Right lobe of liver (tissue), 6 donors: Measurements from ENCODE around the gene DNASE1L3. TPM values are rescaled to one million over a fixed set of nuclear protein-coding genes. Genes with fewer than 3 reads are reported as not detected.

Experiments used
- ATAC-seq, 4 donors: fragments of 200-7000 bp; cut with Tn5 transposase; one replicate each; pipeline ENCODE4 v1.9.1; 2020; ENCODE audit warnings: mild to moderate bottlenecking in 4 of 4, moderate library complexity in 4 of 4
- DNase-seq, 3 donors: peaks; one replicate each; pipeline ENCODE4 v3.0.0-alpha.2; 2020
- H3K27ac ChIP-seq, 3 donors: fragments of 200-600 bp; one replicate each; pipeline ENCODE4 v1.8.0; 2022
- H3K27me3 ChIP-seq, 2 donors: fragments of 200-600 bp; one replicate each; pipeline ENCODE4 v1.8.0; 2022
- H3K36me3 ChIP-seq, 4 donors: fragments of 200-600 bp; sonication (generic) in 1 of 4; one replicate each; pipeline versions ENCODE4 v1.5.1 to v1.8.0; 2017 to 2022; ENCODE audit warnings: control low read depth in 1 of 4
- H3K4me1 ChIP-seq, 4 donors: fragments of 200-600 bp; sonication (generic) in 1 of 4; one replicate each; pipeline versions ENCODE4 v1.5.1 to v1.8.0; 2017 to 2022; ENCODE audit warnings: control low read depth in 1 of 4
- H3K4me3 ChIP-seq, 3 donors: fragments of 200-600 bp; one replicate each; pipeline ENCODE4 v1.8.0; 2022
- H3K9me3 ChIP-seq, 4 donors: fragments of 200-600 bp; sonication (generic) in 1 of 4; one replicate each; pipeline versions ENCODE4 v1.5.1 to v1.8.0; 2017 to 2022; ENCODE audit warnings: control low read depth in 1 of 4
- CTCF ChIP-seq, 4 donors: fragments of 200-600 bp in 3 of 4; fragments of 450-650 bp in 1 of 4; IDR thresholded peaks; one replicate each; pipeline versions ENCODE4 v1.5.1 to v1.8.0; 2016 to 2022; ENCODE audit warnings: antibody characterized with exemption in 4 of 4, mild to moderate bottlenecking in 2 of 4
- POLR2A ChIP-seq: fragments of 450-650 bp; IDR thresholded peaks from one replicate; pipeline ENCODE4 v1.6.1; 2017; ENCODE audit warnings: antibody characterized with exemption, mild to moderate bottlenecking
- WGBS: methylation state at CpG from one replicate; pipeline ENCODE4 v1.1.6; 2018; ENCODE audit warnings: low coverage, low lambda C conversion rate; ENCODE audit not compliant: insufficient coverage; ENCODE audit errors: missing lambda C conversion rate; 5-methylcytosine and 5-hydroxymethylcytosine counted together
- intact Hi-C, 2 donors: fragments of 100-400 bp; cut with DNase I; formaldehyde crosslinking; loops; one replicate each; pipeline versions ENCODE4 v1.11.2 to v1.14.1; 2022
- total RNA-seq, 6 experiments: library from RNA; depleted of rRNA in 2 of 6; stranded (reverse); fragments of >200 nt in 2 of 6; fragmentation: NEBNext Ultra II Directional in 3 of 6; extraction: Animal tissue kit (Norgen Biotek cat#: 25700) in 3 of 6; gene quantifications; one replicate each; pipeline versions ENCODE4 v1.1.0 to v1.2.4, GENCODE V29; 2016 to 2023
- donor health status: DM: no; HTN: yes; CAD: no.
- donor health status: DM: no; HTN: no; CAD: no.
- donor health status: DM: no; HTN: no; CAD: no.
- donor health status: DM: no; HTN: yes; CAD: no.
- donor health status: DM: no; HTN: yes; CAD: no.

The DNASE1L3 gene
- total RNA-seq, 6 experiments from 2014 or later, result 32.9 to 134 (median 61.0) TPM

GRCh38 chr3:58170376-58170775 lies 40.4 kb downstream of the DNASE1L3 start:
- no peak overlapping the region for H3K4me3 ChIP-seq
- peak overlapping the region in 1 of 3 donors; percentile 98 for H3K27ac ChIP-seq
- TF ChIP-seq CTCF (IDR thresholded peaks at IDR 0.05) (no peak), POLR2A (no peak)
- no peaks in the 10 kb centered on the region for H3K9me3 ChIP-seq
- WGBS, result 69% methylated on average over 5 of the region's 11 CpGs
- ATAC-seq, result no peak
- DNase-seq, result no peak
- peaks cover under 1 to 69% (median 26%) of the 10 kb centered on the region in 4 donors for H3K4me1 ChIP-seq
- H3K36me3 ChIP-seq, result peaks cover 0 to 13% (median 9%) of the 10 kb centered on the region in 4 donors
- H3K27me3 ChIP-seq, result no peaks in the 10 kb centered on the region
- intact Hi-C loops, result loop anchor here (10.0 kb wide), 1 partner anchor 166 kb away; the partner anchor contains the start of gene FLNB (in 2 of the 2)

- no peak for ATAC-seq
- Histone ChIP-seq H3K27me3 (no peaks in the 10 kb centered on the region), H3K36me3 (peaks cover 0 to 13% (median 9%) of the 10 kb centered on the region in 4 donors), H3K4me3 (no peak overlapping the region), H3K27ac (peak overlapping the region in 2 of 3 donors; percentile 76 to 98), H3K4me1 (peaks cover 0 to 69% (median 24%) of the 10 kb centered on the region in 4 donors), H3K9me3 (no peaks in the 10 kb centered on the region)
- 97% methylated on average over 6 of the region's 9 CpGs for whole genome bisulfite sequencing
- TF ChIP-seq CTCF (IDR thresholded peaks at IDR 0.05), result no peak
- TF ChIP-seq POLR2A, result no peak
- no peak for DNase-seq
- intact Hi-C loops, result loop anchor here in 1 of 2 donors (10.0 kb wide), 1 partner anchor 55 kb away; no protein-coding TSS in a partner anchor
These were observed 41.4 kb downstream of the DNASE1L3 start for GRCh38 chr3:58169371-58169770.

GRCh38 chr3:58168498-58168897 lies 42.3 kb downstream of the DNASE1L3 start:
- ATAC-seq, result peak; percentile 19 to 46 (median 43)
- Histone ChIP-seq H3K4me3 (no peak overlapping the region), H3K4me1 (peaks cover 0 to 68% (median 24%) of the 10 kb centered on the region in 4 donors), H3K9me3 (no peaks in the 10 kb centered on the region), H3K36me3 (peaks cover 0 to 14% (median 9%) of the 10 kb centered on the region in 4 donors), H3K27me3 (no peaks in the 10 kb centered on the region), H3K27ac (peak overlapping the region; percentile 66 to 98 (median 76))
- WGBS, result 34% methylated on average over 7 of the region's 7 CpGs
- no peak for TF ChIP-seq POLR2A
- TF ChIP-seq CTCF (IDR thresholded peaks at IDR 0.05), result no peak
- DNase-seq, result no peak
- intact Hi-C loops, result loop anchor here in 1 of 2 donors (10.0 kb wide), 1 partner anchor 54 kb away; no protein-coding TSS in a partner anchor

GRCh38 chr3:58167431-58168351 lies 43.1 kb downstream of the DNASE1L3 start:
- Histone ChIP-seq H3K27me3 (no peaks in the 10 kb centered on the region), H3K27ac (peak overlapping the region; percentile 66 to 98 (median 76)), H3K9me3 (no peaks in the 10 kb centered on the region), H3K4me1 (peaks cover 0 to 71% (median 26%) of the 10 kb centered on the region in 4 donors), H3K36me3 (peaks cover 0 to 17% (median 9%) of the 10 kb centered on the region in 4 donors), H3K4me3 (no peak overlapping the region)
- ATAC-seq (peak; percentile 21 to 56 (median 36)), DNase-seq (no peak)
- 100% methylated on average over 1 of the region's 16 CpGs for WGBS
- TF ChIP-seq POLR2A, result no peak
- TF ChIP-seq CTCF (IDR thresholded peaks at IDR 0.05), result peak; percentile 63 to 89 (median 72)
- intact Hi-C loops, result loop anchor here in 1 of 2 donors (10.0 kb wide), 1 partner anchor 53 kb away; no protein-coding TSS in a partner anchor
